Common myeloid progenitor, CD34-positive (primary cell): Measurements from ENCODE around the gene RNASEH1.
A peak's percentile ranks its signal among the peaks of the same experiment; 100 is the strongest.
"Not testable (repeated sequence)": the region's sequence is repeated elsewhere in the genome, so short reads cannot be mapped to it uniquely, and the experiment has no call there.

ENCODE experiments used
- CTCF ChIA-PET: fragments of 350-600 bp; sonication (Branson Sonifier 250); formaldehyde crosslinking; loops from one replicate; lab custom pipeline; 2021; ENCODE audit warnings: antibody characterized with exemption; lab: Charles Lee
- POLR2A ChIA-PET: fragments of 350-600 bp; sonication (Branson Sonifier 250); formaldehyde crosslinking; loops from one replicate; lab custom pipeline; 2021; ENCODE audit warnings: antibody characterized with exemption; lab: Charles Lee
- DNase-seq, 3 donors: peaks; one replicate each; pipeline versions ENCODE4 v3.0.0 to v3.0.0-alpha.2; 2013
- H3K27ac ChIP-seq, 2 experiments: 1 replicate in 1 of 2; 2 replicates in 1 of 2; pipeline ENCODE4 v1.7.0; 2013; ENCODE audit warnings: inconsistent platforms in 2 of 2, low read length in 2 of 2, mild to moderate bottlenecking in 2 of 2, low read depth in 1 of 2, moderate library complexity in 1 of 2; ENCODE audit not compliant: severe bottlenecking in 2 of 2, insufficient read depth in 1 of 2, poor library complexity in 1 of 2
- H3K27me3 ChIP-seq, 5 experiments: replicated peaks in 2 of 5; 1 replicate in 3 of 5; 2 replicates in 2 of 5; pipeline versions ENCODE4 v1.6.1 to v1.7.0; 2013; ENCODE audit warnings: low read length in 4 of 5, mild to moderate bottlenecking in 2 of 5, moderate library complexity in 2 of 5, inconsistent platforms in 1 of 5; ENCODE audit not compliant: insufficient read depth in 5 of 5, control insufficient read depth in 4 of 5
- H3K36me3 ChIP-seq, 4 experiments: 1 replicate in 2 of 4; 2 replicates in 2 of 4; pipeline versions ENCODE4 v1.6.1 to v1.7.0; 2013; ENCODE audit warnings: low read length in 3 of 4, control low read depth in 1 of 4, mild to moderate bottlenecking in 1 of 4; ENCODE audit not compliant: control insufficient read depth in 4 of 4, insufficient read depth in 4 of 4
- H3K4me1 ChIP-seq, 4 experiments: 1 replicate in 3 of 4; 2 replicates in 1 of 4; pipeline versions ENCODE4 v1.6.1 to v1.7.1; 2013; ENCODE audit warnings: low read length in 3 of 4, mild to moderate bottlenecking in 3 of 4, control low read depth in 1 of 4, inconsistent platforms in 1 of 4, moderate library complexity in 1 of 4; ENCODE audit not compliant: control insufficient read depth in 4 of 4, insufficient read depth in 4 of 4; ENCODE audit errors: control extremely low read depth in 1 of 4
- H3K4me3 ChIP-seq, 7 experiments: 1 replicate in 4 of 7; 2 replicates in 3 of 7; pipeline versions ENCODE4 v1.5.1 to v1.7.0; 2013; ENCODE audit warnings: mild to moderate bottlenecking in 7 of 7, low read length in 6 of 7, moderate library complexity in 6 of 7, inconsistent platforms in 2 of 7, low read depth in 2 of 7, control low read depth in 1 of 7; ENCODE audit not compliant: insufficient read depth in 4 of 7, control insufficient read depth in 1 of 7; ENCODE audit errors: extremely low read depth in 1 of 7
- H3K9me3 ChIP-seq, 5 experiments: 1 replicate in 4 of 5; 2 replicates in 1 of 5; pipeline versions ENCODE4 v1.6.1 to v1.7.1; 2013; ENCODE audit warnings: low read length in 4 of 5, mild to moderate bottlenecking in 2 of 5, inconsistent platforms in 1 of 5, low read depth in 1 of 5, moderate library complexity in 1 of 5; ENCODE audit not compliant: control insufficient read depth in 4 of 5, insufficient read depth in 2 of 5; ENCODE audit errors: control extremely low read depth in 1 of 5
- WGBS: methylation state at CpG from one replicate; pipeline ENCODE4 v1.1.5; 2013; ENCODE audit not compliant: insufficient coverage; 5-methylcytosine and 5-hydroxymethylcytosine counted together

RNASEH1 gene

GRCh38 chr2:3519255-3520205 lies 38.6 kb downstream of the RNASEH1 start, which contains the start of gene ADI1:
TSS of gene ADI1 (minus strand) at chr2:3519531. CDS start at chr2:3519487, 44 bp downstream.
- DNase-seq = peak in 2 of 3 donors; percentile 54 to 78
- H3K27me3 ChIP-seq = no peaks in the 10 kb centered on the region
- WGBS = 2% methylated on average over 63 of the region's 76 CpGs
- peak within 1 kb of the TSS; percentile 36 to 82 for H3K27ac ChIP-seq
- peak within 1 kb of the TSS; percentile 52 to 88 (median 81) for H3K4me3 ChIP-seq
- peaks cover 0 to 6% (median under 1%) of the 10 kb centered on the region in 5 experiments for H3K9me3 ChIP-seq
- ChIA-PET CTCF (interaction anchor here (1.2 to 1.8 kb wide), 2 partner anchors 34 to 35 kb away, joined by 3 read pairs; no protein-coding TSS in a partner anchor), POLR2A (interaction anchor here (0.6 kb wide), 1 partner anchor 135 kb away, joined by 3 read pairs; no protein-coding TSS in a partner anchor)
- H3K36me3 ChIP-seq = peaks cover 0 to 3% (median under 1%) of the 10 kb centered on the region in 4 experiments
- H3K4me1 ChIP-seq = peaks cover 14 to 34% (median 26%) of the 10 kb centered on the region in 4 experiments

- H3K27ac ChIP-seq = peak overlapping the region; percentile 36 to 82
- CTCF ChIA-PET = no interaction called here
- whole genome bisulfite sequencing = under 1% methylated on average over 54 of the region's 67 CpGs
- peaks cover 14 to 29% (median 23%) of the 10 kb centered on the region in 4 experiments for H3K4me1 ChIP-seq
- no peaks in the 10 kb centered on the region for H3K27me3 ChIP-seq
- H3K9me3 ChIP-seq = peaks cover 0 to 9% (median 6%) of the 10 kb centered on the region in 5 experiments
- POLR2A ChIA-PET = interaction anchor here (0.6 to 0.9 kb wide), 2 partner anchors 21 to 134 kb away, joined by 3 to 4 read pairs; no protein-coding TSS in a partner anchor
- H3K4me3 ChIP-seq = peak overlapping the region; percentile 52 to 88 (median 81)
- H3K36me3 ChIP-seq = peaks cover 3 to 8% (median 5%) of the 10 kb centered on the region in 4 experiments
- peak; percentile 97 to 99 (median 98) for DNase-seq
Measured at GRCh38 chr2:3518496-3519254, 39.5 kb downstream of the RNASEH1 start.

- H3K27ac ChIP-seq = peak overlapping the region; percentile 36 to 82
- ChIA-PET POLR2A (interaction anchor here (0.9 kb wide), 1 partner anchor 21 kb away, joined by 4 read pairs; no protein-coding TSS in a partner anchor), CTCF (no interaction called here)
- H3K4me3 ChIP-seq = peak overlapping the region; percentile 52 to 88 (median 81)
- DNase-seq = no peak
- WGBS = 0% methylated on average over 1 of the region's 3 CpGs
- H3K36me3 ChIP-seq = peaks cover 4 to 12% (median 10%) of the 10 kb centered on the region in 4 experiments
- no peaks in the 10 kb centered on the region for H3K27me3 ChIP-seq
- H3K9me3 ChIP-seq = peaks cover 0 to 11% (median 7%) of the 10 kb centered on the region in 5 experiments
- peaks cover 14 to 25% (median 21%) of the 10 kb centered on the region in 4 experiments for H3K4me1 ChIP-seq
Measured at GRCh38 chr2:3517948-3518495, 40.1 kb downstream of the RNASEH1 start.

- WGBS = 100% methylated on average over 3 of the region's 3 CpGs
- Histone ChIP-seq H3K4me3 (no peak overlapping the region), H3K27ac (no peak overlapping the region), H3K27me3 (no peaks in the 10 kb centered on the region), H3K4me1 (peaks cover 14 to 25% (median 21%) of the 10 kb centered on the region in 4 experiments), H3K9me3 (peaks cover 5 to 21% (median 9%) of the 10 kb centered on the region in 5 experiments), H3K36me3 (peaks cover 7 to 24% (median 20%) of the 10 kb centered on the region in 4 experiments)
- ChIA-PET POLR2A (no interaction called here), CTCF (interaction anchor here (1.2 kb wide), 1 partner anchor 38 kb away, joined by 3 read pairs; no protein-coding TSS in a partner anchor)
- no peak for DNase-seq
Measured at GRCh38 chr2:3516831-3517230, 41.3 kb downstream of the RNASEH1 start.

GRCh38 chr2:3515438-3515837 lies 42.7 kb downstream of the RNASEH1 start:
- POLR2A ChIA-PET = not testable (repeated sequence)
- peaks cover 17 to 38% (median 30%) of the 10 kb centered on the region in 4 experiments for H3K36me3 ChIP-seq
- CTCF ChIA-PET = interaction anchor here (2.0 kb wide), 1 partner anchor 52 kb away, joined by 4 read pairs; no protein-coding TSS in a partner anchor

More at GRCh38 chr2:3515438-3515837, 42.7 kb downstream of the RNASEH1 start:
- no CpG with 5 or more reads among the region's 5 CpGs for WGBS
- H3K27ac ChIP-seq, DNase-seq, H3K4me3 ChIP-seq, H3K27me3 ChIP-seq: not testable (repeated sequence)
- peaks cover 14 to 21% (median 19%) of the 10 kb centered on the region in 4 experiments for H3K4me1 ChIP-seq
- H3K9me3 ChIP-seq = peaks cover 9 to 34% (median 16%) of the 10 kb centered on the region in 5 experiments
